Duodenal mucosa (tissue), 2 donors: ENCODE results near the gene MTRF1L.
"Not testable (repeated sequence)": the region's sequence is repeated elsewhere in the genome, so short reads cannot be mapped to it uniquely, and the experiment has no call there.

Source experiments
- H3K27ac ChIP-seq: one replicate; pipeline ENCODE4 v1.7.0; 2013; ENCODE audit warnings: low read depth, low read length
- H3K27me3 ChIP-seq, 2 donors: one replicate each; pipeline ENCODE4 v1.7.0; 2013; ENCODE audit warnings: low read length in 2 of 2, control low read depth in 1 of 2; ENCODE audit not compliant: insufficient read depth in 2 of 2, control insufficient read depth in 1 of 2
- H3K36me3 ChIP-seq, 2 donors: one replicate each; pipeline ENCODE4 v1.7.0; 2013; ENCODE audit warnings: low read length in 2 of 2, control low read depth in 1 of 2; ENCODE audit not compliant: insufficient read depth in 2 of 2, control insufficient read depth in 1 of 2
- H3K4me1 ChIP-seq, 2 donors: one replicate each; pipeline ENCODE4 v1.7.0; 2013; ENCODE audit warnings: low read length in 2 of 2, control low read depth in 1 of 2; ENCODE audit not compliant: insufficient read depth in 2 of 2, control insufficient read depth in 1 of 2
- H3K4me3 ChIP-seq, 2 donors: one replicate each; pipeline ENCODE4 v1.7.0; 2013; ENCODE audit warnings: low read length in 2 of 2, low read depth in 1 of 2
- H3K9ac ChIP-seq, 2 donors: one replicate each; pipeline ENCODE4 v1.7.0; 2013; ENCODE audit warnings: low read length in 2 of 2, low read depth in 1 of 2
- H3K9me3 ChIP-seq, 2 donors: one replicate each; pipeline ENCODE4 v1.7.0; 2013; ENCODE audit warnings: low read length in 2 of 2, control low read depth in 1 of 2; ENCODE audit not compliant: control insufficient read depth in 1 of 2

Gene MTRF1L

DNA sequence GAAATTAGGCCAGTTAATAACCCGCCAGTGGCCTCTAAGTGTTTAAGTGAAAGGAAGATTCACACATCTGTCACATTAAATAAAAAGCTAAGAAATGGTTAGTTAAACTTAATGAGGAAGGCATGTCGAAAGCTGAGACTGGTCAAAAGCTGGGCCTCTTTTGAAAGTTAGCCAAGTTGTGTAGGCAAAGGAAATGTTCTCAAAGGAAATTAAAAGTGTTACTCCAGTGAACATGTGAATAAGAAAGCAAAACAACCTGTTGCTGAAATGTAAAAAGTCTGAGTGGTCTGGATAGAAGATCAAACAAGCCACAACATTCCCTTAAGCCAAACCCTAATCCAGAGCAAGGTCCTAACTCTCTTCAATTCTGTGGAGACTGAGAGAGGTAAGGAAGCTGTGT, 10.9 kb upstream of the MTRF1L start:
- Histone ChIP-seq H3K27ac (no peak overlapping the region), H3K36me3 (no peaks in the 10 kb centered on the region), H3K4me3 (no peak overlapping the region), H3K27me3 (no peaks in the 10 kb centered on the region), H3K4me1 (peaks cover 0 to 4% of the 10 kb centered on the region in 2 donors), H3K9ac (no peak overlapping the region), H3K9me3 (no peaks in the 10 kb centered on the region)

DNA sequence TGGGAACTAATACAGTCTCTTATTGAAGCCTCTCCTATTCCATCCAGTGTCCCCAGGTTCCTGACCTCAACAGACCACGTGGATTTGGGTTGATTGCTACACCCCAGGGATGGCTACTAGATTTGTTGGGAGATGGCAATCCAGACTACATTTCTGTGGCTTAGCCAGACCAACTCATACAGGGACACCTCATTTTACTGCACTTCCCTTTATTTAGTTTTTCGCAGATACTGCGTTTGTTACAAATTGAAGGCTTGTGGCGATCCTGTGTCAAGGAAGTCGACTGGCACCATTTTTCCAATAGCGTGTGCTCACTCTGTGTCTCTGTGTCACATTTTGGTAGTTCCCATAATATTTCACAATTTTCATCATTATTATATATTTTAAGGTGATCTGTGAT, 10.3 kb upstream of the MTRF1L start:
- H3K27me3 ChIP-seq, result no peaks in the 10 kb centered on the region
- H3K36me3 ChIP-seq, result no peaks in the 10 kb centered on the region
- H3K27ac ChIP-seq, result no peak overlapping the region
- H3K4me1 ChIP-seq, result peaks cover 0 to 4% of the 10 kb centered on the region in 2 donors
- H3K9ac ChIP-seq, result no peak overlapping the region
- no peaks in the 10 kb centered on the region for H3K9me3 ChIP-seq
- H3K4me3 ChIP-seq, result no peak overlapping the region

DNA sequence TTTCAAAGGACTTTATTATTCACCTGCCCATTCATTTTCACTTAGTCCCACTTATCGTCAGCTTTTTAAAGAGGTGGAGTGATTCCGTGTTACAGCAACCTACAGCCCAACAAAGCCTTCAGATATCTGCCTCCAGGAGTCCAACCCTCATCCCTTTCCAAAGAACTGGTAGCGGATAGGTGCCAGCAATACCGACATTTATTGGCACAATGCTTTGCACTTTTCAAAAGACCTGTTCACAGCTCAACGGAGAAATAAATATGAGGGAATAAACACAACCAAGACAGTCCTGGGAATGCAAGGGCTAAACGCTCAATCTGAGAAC, 819 bp upstream of the MTRF1L start:
- no peaks in the 10 kb centered on the region for H3K36me3 ChIP-seq
- peak overlapping the region; percentile 93 to 97 for H3K4me3 ChIP-seq
- H3K9ac ChIP-seq, result peak overlapping the region; percentile 88 to 94
- H3K27me3 ChIP-seq, result no peaks in the 10 kb centered on the region
- H3K9me3 ChIP-seq, result no peaks in the 10 kb centered on the region
- H3K4me1 ChIP-seq, result peaks cover 24 to 26% of the 10 kb centered on the region in 2 donors
- H3K27ac ChIP-seq, result peak overlapping the region; percentile 43

DNA sequence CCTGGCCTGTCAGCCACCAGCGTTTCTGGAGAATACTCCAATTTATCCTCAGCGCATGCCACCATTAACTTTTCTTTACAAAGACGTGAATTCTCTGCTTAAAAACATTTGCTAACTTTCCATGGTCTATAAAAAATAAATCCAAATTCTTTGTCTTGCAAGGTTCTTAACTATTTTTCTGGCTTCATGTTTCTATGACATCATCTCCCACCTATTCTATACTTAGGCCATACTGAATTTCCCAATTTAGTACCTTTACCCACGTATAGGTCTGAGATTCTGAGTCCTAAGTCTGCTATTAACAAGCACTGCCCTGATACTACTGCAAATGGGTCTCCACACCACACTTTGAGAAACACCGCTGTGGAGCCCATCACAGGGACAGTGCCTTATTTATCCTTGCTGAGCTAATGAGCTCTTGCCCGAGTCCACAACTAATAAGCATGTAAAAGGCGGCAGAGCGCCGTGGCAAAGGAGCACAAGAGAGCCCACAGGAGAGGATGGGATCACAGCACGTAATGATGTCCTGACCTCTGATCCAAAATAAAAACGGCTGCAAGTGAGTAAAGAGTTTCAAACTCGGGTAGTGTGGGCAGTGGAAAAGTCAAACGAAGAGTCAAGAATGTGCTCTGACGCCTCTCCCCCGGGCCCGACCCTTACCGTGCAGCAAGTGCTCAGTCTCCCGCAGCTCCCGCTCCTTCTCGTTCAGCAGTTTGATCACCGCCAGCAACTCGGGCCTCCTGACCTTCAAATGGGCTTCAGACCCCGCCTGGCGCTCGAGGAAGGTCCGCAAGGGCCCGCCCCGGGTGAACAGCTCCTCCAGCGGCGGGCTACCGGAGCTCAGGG, 519 bp downstream of the MTRF1L start:
- peaks cover under 1 to 5% of the 10 kb centered on the region in 2 donors for H3K36me3 ChIP-seq
- H3K4me1 ChIP-seq, result peaks cover 24 to 26% of the 10 kb centered on the region in 2 donors
- H3K27ac ChIP-seq, result peak overlapping the region; percentile 1
- peak overlapping the region; percentile 93 to 97 for H3K4me3 ChIP-seq
- H3K9me3 ChIP-seq, result no peaks in the 10 kb centered on the region
- peak overlapping the region; percentile 88 to 94 for H3K9ac ChIP-seq
- H3K27me3 ChIP-seq, result no peaks in the 10 kb centered on the region

DNA sequence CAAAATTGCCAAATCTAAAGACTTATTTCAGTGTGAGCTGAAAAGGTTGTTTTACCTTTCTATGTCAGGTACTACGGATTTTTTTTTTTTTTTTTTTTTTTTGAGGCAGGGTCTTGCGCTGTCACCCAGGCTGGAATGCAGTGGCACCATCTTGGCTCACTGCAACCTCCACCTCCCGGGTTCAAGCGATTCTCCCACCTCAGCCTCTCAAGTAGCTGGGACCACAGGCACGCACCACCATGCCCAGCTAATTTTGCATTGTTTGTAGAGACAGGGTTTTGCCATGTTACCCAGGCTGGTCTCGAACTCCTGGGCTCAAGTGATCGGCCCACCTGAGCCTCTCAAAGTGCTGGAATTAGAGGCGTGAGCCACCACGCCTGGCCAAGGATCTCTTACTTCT, 1.7 kb downstream of the MTRF1L start:
- peak overlapping the region; percentile 93 to 97 for H3K4me3 ChIP-seq
- H3K27me3 ChIP-seq, H3K9ac ChIP-seq, H3K9me3 ChIP-seq, H3K27ac ChIP-seq: not testable (repeated sequence)
- H3K36me3 ChIP-seq, result peaks cover 6 to 15% of the 10 kb centered on the region in 2 donors
- peaks cover 24 to 32% of the 10 kb centered on the region in 2 donors for H3K4me1 ChIP-seq

- Histone ChIP-seq H3K27ac (no peak overlapping the region), H3K4me1 (peaks cover 24 to 32% of the 10 kb centered on the region in 2 donors), H3K9ac (no peak overlapping the region), H3K27me3 (no peaks in the 10 kb centered on the region), H3K36me3 (peaks cover 6 to 15% of the 10 kb centered on the region in 2 donors), H3K4me3 (no peak overlapping the region), H3K9me3 (no peaks in the 10 kb centered on the region)
Observed at GRCh38 chr6:153000243-153000642, 2.3 kb downstream of the MTRF1L start.

DNA sequence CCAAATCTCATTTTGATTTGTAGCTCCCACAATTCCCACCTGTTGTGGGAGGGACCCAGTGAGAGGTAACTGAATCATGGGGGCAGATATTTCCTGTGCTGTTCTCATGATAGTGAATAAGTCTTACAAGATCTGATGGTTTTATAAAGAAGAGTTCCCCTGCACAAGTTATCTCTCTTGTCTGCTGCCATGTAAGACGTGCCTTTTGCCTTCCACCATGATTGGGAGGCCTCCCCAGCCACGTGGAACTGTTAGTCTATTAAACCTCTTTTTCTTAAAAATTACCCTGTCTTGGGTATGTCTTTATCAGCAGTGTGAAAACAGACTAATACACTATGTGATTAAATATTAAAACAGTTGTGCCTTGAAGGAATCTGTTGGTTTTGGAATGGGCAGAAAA, 3.0 kb downstream of the MTRF1L start:
- H3K27me3 ChIP-seq, H3K4me3 ChIP-seq, H3K9me3 ChIP-seq, H3K27ac ChIP-seq, H3K9ac ChIP-seq: not testable (repeated sequence)
- H3K4me1 ChIP-seq, result peaks cover 24 to 32% of the 10 kb centered on the region in 2 donors
- H3K36me3 ChIP-seq, result peaks cover 6 to 18% of the 10 kb centered on the region in 2 donors

- peaks cover 0 to 6% of the 10 kb centered on the region in 2 donors for H3K4me1 ChIP-seq
- no peak overlapping the region for H3K9ac ChIP-seq
- H3K36me3 ChIP-seq, result peaks cover 26 to 46% of the 10 kb centered on the region in 2 donors
- no peak overlapping the region for H3K27ac ChIP-seq
- no peaks in the 10 kb centered on the region for H3K9me3 ChIP-seq
- no peaks in the 10 kb centered on the region for H3K27me3 ChIP-seq
- no peak overlapping the region for H3K4me3 ChIP-seq
Observed at GRCh38 chr6:152993847-152994246, 8.7 kb downstream of the MTRF1L start.

- Histone ChIP-seq H3K36me3 (peaks cover 26 to 46% of the 10 kb centered on the region in 2 donors), H3K4me1 (peaks cover 0 to 6% of the 10 kb centered on the region in 2 donors), H3K9me3 (no peaks in the 10 kb centered on the region), H3K27ac (no peak overlapping the region), H3K9ac (no peak overlapping the region), H3K4me3 (no peak overlapping the region), H3K27me3 (no peaks in the 10 kb centered on the region)
Observed at GRCh38 chr6:152993431-152993830, 9.1 kb downstream of the MTRF1L start.

- H3K27me3 ChIP-seq, result no peaks in the 10 kb centered on the region
- no peaks in the 10 kb centered on the region for H3K9me3 ChIP-seq
- no peak overlapping the region for H3K4me3 ChIP-seq
- peaks cover 12% of the 10 kb centered on the region in 2 donors for H3K4me1 ChIP-seq
- no peak overlapping the region for H3K9ac ChIP-seq
- no peak overlapping the region for H3K27ac ChIP-seq
- H3K36me3 ChIP-seq, result peaks cover 8 to 13% of the 10 kb centered on the region in 2 donors
Observed at GRCh38 chr6:152986978-152987377, 15.5 kb downstream of the MTRF1L start.
